ENCODE measurements around the gene COX4I2.
"Not testable (repeated sequence)": the region's sequence is repeated elsewhere in the genome, so short reads cannot be mapped to it uniquely, and the experiment has no call there.

The COX4I2 gene

GRCh38 chr20:31606804-31607639, 30.7 kb upstream of the COX4I2 start:
- DNase-seq, result peak in 4 of 56 donors; percentile 6 to 34 (median 20)

- no peak for DNase-seq
Measured at GRCh38 chr20:31607640-31608250, 30.0 kb upstream of the COX4I2 start.

GRCh38 chr20:31608251-31608945, 29.3 kb upstream of the COX4I2 start:
- peak in 29 of 56 donors; percentile 9 to 71 (median 30) for DNase-seq

GRCh38 chr20:31612271-31612640, 25.5 kb upstream of the COX4I2 start:
- not testable (repeated sequence) for DNase-seq

GRCh38 chr20:31615416-31615815, 22.3 kb upstream of the COX4I2 start:
- no peak for DNase-seq

- no peak for DNase-seq
Measured at GRCh38 chr20:31617432-31618104, 20.1 kb upstream of the COX4I2 start.

- DNase-seq, result no peak
Measured at GRCh38 chr20:31620246-31620645, 17.5 kb upstream of the COX4I2 start.

- not testable (repeated sequence) for DNase-seq
Measured at GRCh38 chr20:31623123-31623505, 14.6 kb upstream of the COX4I2 start.

GRCh38 chr20:31626534-31626933, 11.2 kb upstream of the COX4I2 start:
- not testable (repeated sequence) for DNase-seq

GRCh38 chr20:31628057-31628456, 9.7 kb upstream of the COX4I2 start:
- not testable (repeated sequence) for DNase-seq

- DNase-seq, result no peak
Measured at GRCh38 chr20:31630187-31630790, 7.4 kb upstream of the COX4I2 start.

GRCh38 chr20:31632548-31633338, 5.0 kb upstream of the COX4I2 start:
- DNase-seq, result no peak

GRCh38 chr20:31633339-31633914, 4.3 kb upstream of the COX4I2 start:
- DNase-seq, result no peak

GRCh38 chr20:31638317-31638716, 605 bp downstream of the COX4I2 start:
- no peak for DNase-seq

GRCh38 chr20:31638816-31639215, 1.1 kb downstream of the COX4I2 start:
- DNase-seq, result no peak

GRCh38 chr20:31640259-31640658, 2.5 kb downstream of the COX4I2 start:
- DNase-seq, result no peak

GRCh38 chr20:31641391-31641790, 3.7 kb downstream of the COX4I2 start:
- no peak for DNase-seq

- no peak for DNase-seq
Measured at GRCh38 chr20:31642837-31643236, 5.1 kb downstream of the COX4I2 start.

GRCh38 chr20:31643522-31643921, 5.8 kb downstream of the COX4I2 start:
- DNase-seq, result no peak

- DNase-seq, result no peak
Measured at GRCh38 chr20:31644701-31645100, 7.0 kb downstream of the COX4I2 start.

Measured in nucleus accumbens (tissue), 56 donors.